GM18951 (cell line): ENCODE data around the gene KNTC1.
"Not testable (repeated sequence)": the region's sequence is repeated elsewhere in the genome, so short reads cannot be mapped to it uniquely, and the experiment has no call there.

Experiments
- POLR2A ChIP-seq: IDR thresholded peaks from 4 replicates; pipeline ENCODE4 v1.6.1; 2011; ENCODE audit warnings: mild to moderate bottlenecking; ENCODE audit not compliant: insufficient read length, insufficient read depth; ENCODE audit errors: extremely low read depth
- in situ Hi-C: fragments of 300-500 bp; cut with MboI; formaldehyde crosslinking; loops from one replicate; pipeline ENCODE4 v1.12.0; 2022; ENCODE audit warnings: low sequenced_read_pairs, mixed read lengths, inconsistent platforms; ENCODE audit not compliant: unreplicated experiment

Gene KNTC1

GRCh38 chr12:122547330-122547729, 20.3 kb downstream of the KNTC1 start:
- TF ChIP-seq POLR2A: no peak
- in situ Hi-C loops: no loop called here

GRCh38 chr12:122558745-122559641, 31.9 kb downstream of the KNTC1 start:
- no peak for TF ChIP-seq POLR2A
- in situ Hi-C loops: no loop called here

- in situ Hi-C loops: no loop called here
- TF ChIP-seq POLR2A: no peak
Measured at GRCh38 chr12:122560138-122560537, 33.1 kb downstream of the KNTC1 start.

- in situ Hi-C loops: no loop called here
- no peak for TF ChIP-seq POLR2A
Measured at GRCh38 chr12:122563361-122563760, 36.3 kb downstream of the KNTC1 start.

- in situ Hi-C loops: not testable (repeated sequence)
Measured at GRCh38 chr12:122566816-122567215, 39.8 kb downstream of the KNTC1 start.

GRCh38 chr12:122569288-122569687, 42.2 kb downstream of the KNTC1 start:
- in situ Hi-C loops: no loop called here
- TF ChIP-seq POLR2A: no peak

- in situ Hi-C loops: not testable (repeated sequence)
Measured at GRCh38 chr12:122570006-122570405, 43.0 kb downstream of the KNTC1 start.

- in situ Hi-C loops: no loop called here
- TF ChIP-seq POLR2A: no peak
Measured at GRCh38 chr12:122571821-122572220, 44.8 kb downstream of the KNTC1 start.

- in situ Hi-C loops: not testable (repeated sequence)
Measured at GRCh38 chr12:122583294-122583693, 56.2 kb downstream of the KNTC1 start.

GRCh38 chr12:122584177-122584863, 57.3 kb downstream of the KNTC1 start:
- in situ Hi-C loops: no loop called here
- no peak for TF ChIP-seq POLR2A

- in situ Hi-C loops: no loop called here
- TF ChIP-seq POLR2A: no peak
Measured at GRCh38 chr12:122590990-122591389, 63.9 kb downstream of the KNTC1 start.

- in situ Hi-C loops: not testable (repeated sequence)
Measured at GRCh38 chr12:122591966-122592365, 64.9 kb downstream of the KNTC1 start.

- in situ Hi-C loops: not testable (repeated sequence)
Measured at GRCh38 chr12:122592543-122592942, 65.5 kb downstream of the KNTC1 start.

- in situ Hi-C loops: no loop called here
- no peak for TF ChIP-seq POLR2A
Measured at GRCh38 chr12:122593910-122594309, 66.9 kb downstream of the KNTC1 start.

GRCh38 chr12:122596838-122597237, 69.8 kb downstream of the KNTC1 start:
- no peak for TF ChIP-seq POLR2A

More at GRCh38 chr12:122596838-122597237, 69.8 kb downstream of the KNTC1 start:
- in situ Hi-C loops: no loop called here
